ENCODE measurements around the gene HOMER3. TPM values are rescaled to one million over a fixed set of nuclear protein-coding genes. Genes with fewer than 3 reads are reported as not detected.

HOMER3 gene
- total and polyA plus RNA-seq, 2 donors (not counting 3 experiments of a cell fraction or from before 2014, with no cell fraction given): 139 to 184 TPM

GRCh38 chr19:18964121-18964520, 23.1 kb upstream of the HOMER3 start:
- Histone ChIP-seq H4K20me1 (replicated peaks; ENCODE audit: control insufficient read depth, extremely low read depth, insufficient read depth, low read length) (no peaks in the 10 kb centered on the region), H3K27ac (ENCODE audit: insufficient read depth, low read depth, low read length) (no peak overlapping the region), H3K9me1 (replicated peaks; ENCODE audit: control insufficient read depth, extremely low read depth, insufficient read depth, low read length) (no peaks in the 10 kb centered on the region), H3K9ac (replicated peaks; ENCODE audit: extremely low read depth, insufficient read depth, low read length) (no peak overlapping the region), H2AFZ (ENCODE audit: low read depth, low read length) (no peak overlapping the region), H3K4me3 (replicated peaks in 1 of 3; ENCODE audit: insufficient read depth in 1 of 3, low read depth in 1 of 3, low read length in 3 of 3) (no peak overlapping the region), H3K27me3 (ENCODE audit: control insufficient read depth in 2 of 2, insufficient read depth in 2 of 2, low read length in 2 of 2) (no peaks in the 10 kb centered on the region), H3K79me2 (ENCODE audit: control insufficient read depth, insufficient read depth, low read length) (no peaks in the 10 kb centered on the region), H3K4me2 (ENCODE audit: insufficient read depth, low read length) (no peak overlapping the region), H3K9me3 (replicated peaks; ENCODE audit: control insufficient read depth, insufficient read depth, low read length) (no peaks in the 10 kb centered on the region), H3K36me3 (ENCODE audit: control insufficient read depth in 2 of 2, extremely low read depth in 1 of 2, insufficient read depth in 2 of 2, low read length in 2 of 2) (no peaks in the 10 kb centered on the region), H3K4me1 (ENCODE audit: control insufficient read depth, extremely low read depth, insufficient read depth, low read length) (peaks cover 14% of the 10 kb centered on the region)
- no TSS peak for BruUV-seq (replicated peaks)
- dilution Hi-C loops (cut with MboI; ENCODE audit: extremely low pct_ligation_motif_present, low sequenced_read_pairs) (no loop called here), intact Hi-C loops (cut with micrococcal nuclease) (no loop called here)
- TF ChIP-seq POLR2AphosphoS5 (IDR thresholded peaks at IDR 0.05; ENCODE audit: insufficient read depth, low read depth, low read length) (no peak), FOS (IDR thresholded peaks at IDR 0.05; ENCODE audit: borderline replicate concordance, insufficient read depth, low read length) (no peak), JUN (IDR thresholded peaks at IDR 0.05; ENCODE audit: borderline replicate concordance, insufficient read depth, insufficient read length, low read depth) (no peak), POLR2A (IDR thresholded peaks at IDR 0.05; ENCODE audit: low read depth, low read length) (no peak), GATA2 (IDR thresholded peaks at IDR 0.05; ENCODE audit: insufficient read depth, insufficient read length, low read depth, low read length) (no peak), CTCF (IDR thresholded peaks at IDR 0.05; ENCODE audit: extremely low read depth in 1 of 2, insufficient read depth in 1 of 2, low read depth in 1 of 2, low read length in 2 of 2) (no peak), EZH2 (IDR thresholded peaks at IDR 0.05; ENCODE audit: borderline replicate concordance, low read depth, low read length, severe bottlenecking) (no peak), MAX (IDR thresholded peaks at IDR 0.05; ENCODE audit: insufficient read depth, insufficient read length) (no peak), MYC (IDR thresholded peaks at IDR 0.05; ENCODE audit: low read depth, low read length) (no peak)
- no peak for FAIRE-seq
- DNase-seq (ENCODE audit: low read depth, low spot score): no peak
- POLR2A ChIA-PET: no interaction called here
- CTCF ChIA-PET: interaction anchor here (2.7 kb wide), 1 partner anchor 7 kb away, joined by 13 read pairs; no protein-coding TSS in a partner anchor

All from endothelial cell of umbilical vein (primary cell).